Amniotic stem cell (primary cell): Measurements from ENCODE around the gene ABCD3.
"Not testable (repeated sequence)": the region's sequence is repeated elsewhere in the genome, so short reads cannot be mapped to it uniquely, and the experiment has no call there.

Source experiments
- DNase-seq: peaks from one replicate; lab custom pipeline; 2025; lab: John Stamatoyannopoulos, UW

Gene ABCD3

GRCh38 chr1:94550800-94551241 lies 132.6 kb downstream of the ABCD3 start:
- no peak for DNase-seq

- no peak for DNase-seq
Observed at GRCh38 chr1:94551449-94551848, 133.3 kb downstream of the ABCD3 start.

- DNase-seq = no peak
Observed at GRCh38 chr1:94552071-94552586, 133.9 kb downstream of the ABCD3 start.

- no peak for DNase-seq
Observed at GRCh38 chr1:94553323-94553730, 135.1 kb downstream of the ABCD3 start.

GRCh38 chr1:94553931-94554330 lies 135.7 kb downstream of the ABCD3 start:
- no peak for DNase-seq

DNA sequence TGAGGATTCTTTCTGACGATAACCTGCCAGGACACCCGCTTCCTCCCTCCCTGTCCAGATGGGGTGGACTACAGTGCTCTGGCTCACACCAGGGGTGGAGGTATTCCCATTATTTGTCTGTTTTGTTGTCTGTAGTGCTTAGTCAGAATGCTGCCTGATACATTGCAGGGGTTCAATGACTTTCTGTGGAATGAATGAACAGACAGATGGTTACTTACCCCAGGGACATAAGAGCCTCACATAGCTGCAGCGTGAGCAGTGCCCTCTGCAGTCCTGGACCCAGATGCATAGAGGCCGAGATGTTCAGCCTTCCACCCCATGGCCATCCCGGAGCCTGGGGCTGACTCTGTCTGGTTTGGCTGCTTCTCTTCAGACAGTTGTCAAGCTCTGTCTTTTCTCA lies 136.4 kb downstream of the ABCD3 start:
- no peak for DNase-seq

GRCh38 chr1:94555091-94555490 lies 136.9 kb downstream of the ABCD3 start:
- no peak for DNase-seq

- DNase-seq = no peak
Observed at GRCh38 chr1:94559921-94560320, 141.7 kb downstream of the ABCD3 start.

DNA sequence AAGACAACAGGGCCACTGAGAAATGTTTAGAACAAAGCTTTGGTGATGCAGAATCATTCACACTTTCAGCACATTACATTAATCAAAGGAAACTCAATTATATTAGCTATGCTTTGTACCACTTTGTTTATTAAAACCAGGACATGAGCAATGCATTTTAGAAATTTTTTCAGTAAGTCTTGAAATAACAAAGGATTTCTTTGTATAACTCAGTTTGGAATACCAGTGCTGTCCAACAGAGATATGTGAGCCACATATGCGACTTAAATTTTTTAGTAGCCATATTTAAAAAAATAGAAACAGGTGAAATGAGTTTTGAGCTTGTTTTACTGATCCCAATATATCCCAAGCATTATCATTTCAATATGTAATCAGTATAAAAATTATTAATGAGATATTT lies 142.1 kb downstream of the ABCD3 start:
- DNase-seq = no peak

- no peak for DNase-seq
Observed at GRCh38 chr1:94562519-94563260, 144.5 kb downstream of the ABCD3 start.

GRCh38 chr1:94565901-94566300 lies 147.7 kb downstream of the ABCD3 start:
- DNase-seq = no peak

DNA sequence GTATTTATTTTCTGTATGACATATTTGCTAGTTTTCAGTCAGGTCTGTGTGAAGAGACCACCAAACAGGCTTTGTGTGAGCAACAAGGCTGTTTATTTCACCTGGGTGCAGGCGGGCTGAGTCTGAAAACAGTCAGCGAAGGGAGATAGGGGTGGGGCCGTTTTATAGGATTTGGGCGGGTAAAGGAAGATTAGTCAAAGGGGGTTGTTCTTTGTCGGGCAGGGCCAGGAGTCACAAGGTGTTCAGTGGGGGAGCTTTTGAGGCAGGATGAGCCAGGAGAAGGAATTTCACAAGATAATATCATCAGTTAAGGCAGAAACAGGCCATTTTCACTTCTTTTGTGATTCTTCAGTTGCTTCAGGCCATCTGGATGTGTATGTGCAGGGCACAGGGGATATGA lies 148.2 kb downstream of the ABCD3 start:
- DNase-seq = not testable (repeated sequence)

DNA sequence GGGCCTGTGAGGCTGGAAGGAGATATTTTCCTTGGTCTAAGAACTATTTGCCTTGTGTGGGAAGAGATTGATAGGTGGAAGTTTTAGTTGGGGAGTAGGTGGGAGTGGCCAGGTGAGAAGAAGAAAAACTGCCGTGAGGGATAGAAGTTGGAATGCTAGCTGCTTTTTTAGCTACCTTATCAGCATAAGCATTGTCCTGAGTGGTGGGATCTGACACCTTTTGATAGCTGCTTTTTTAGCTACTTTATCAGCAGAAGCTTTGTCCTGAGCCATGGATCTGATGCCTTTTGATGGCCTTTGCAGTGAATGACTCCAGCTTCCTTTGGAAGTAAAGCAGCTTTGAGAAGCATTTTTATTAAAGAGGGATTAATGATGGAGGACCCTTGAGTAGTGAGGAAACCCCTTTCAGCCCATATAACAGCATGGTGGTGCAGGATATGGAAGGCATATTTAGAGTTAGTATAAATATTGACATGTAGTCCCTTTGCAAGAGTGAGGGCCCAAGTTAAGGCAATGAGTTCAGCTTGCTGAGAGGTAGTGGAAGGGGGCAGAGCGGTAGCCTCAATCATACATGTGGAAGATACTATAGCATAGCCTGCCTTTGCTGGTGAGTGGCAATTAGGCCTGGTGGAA lies 149.9 kb downstream of the ABCD3 start:
- not testable (repeated sequence) for DNase-seq
